ENCODE measurements around the gene DGKI.
"Not testable (repeated sequence)": the region's sequence is repeated elsewhere in the genome, so short reads cannot be mapped to it uniquely, and the experiment has no call there.

DNA sequence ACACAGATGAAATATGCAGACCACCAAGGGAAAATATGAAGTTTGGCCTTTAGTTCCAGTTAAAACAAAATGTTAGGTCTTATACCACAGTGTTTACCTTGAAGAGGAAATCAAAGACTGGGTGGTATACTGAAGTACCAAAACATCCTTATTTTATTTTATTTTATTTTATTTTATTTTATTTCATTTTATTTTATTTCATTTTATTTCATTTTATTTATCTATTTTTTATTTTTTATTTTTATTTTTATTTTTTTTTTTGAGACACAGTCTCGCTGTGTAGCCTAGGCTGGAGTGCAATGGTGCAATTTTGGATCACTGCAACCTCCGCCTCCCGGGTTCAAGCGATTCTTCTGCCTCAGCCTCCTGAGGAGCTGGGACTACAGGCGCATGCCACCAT lies 140.4 kb downstream of the DGKI start:
- TF ChIP-seq, protein P1, sequence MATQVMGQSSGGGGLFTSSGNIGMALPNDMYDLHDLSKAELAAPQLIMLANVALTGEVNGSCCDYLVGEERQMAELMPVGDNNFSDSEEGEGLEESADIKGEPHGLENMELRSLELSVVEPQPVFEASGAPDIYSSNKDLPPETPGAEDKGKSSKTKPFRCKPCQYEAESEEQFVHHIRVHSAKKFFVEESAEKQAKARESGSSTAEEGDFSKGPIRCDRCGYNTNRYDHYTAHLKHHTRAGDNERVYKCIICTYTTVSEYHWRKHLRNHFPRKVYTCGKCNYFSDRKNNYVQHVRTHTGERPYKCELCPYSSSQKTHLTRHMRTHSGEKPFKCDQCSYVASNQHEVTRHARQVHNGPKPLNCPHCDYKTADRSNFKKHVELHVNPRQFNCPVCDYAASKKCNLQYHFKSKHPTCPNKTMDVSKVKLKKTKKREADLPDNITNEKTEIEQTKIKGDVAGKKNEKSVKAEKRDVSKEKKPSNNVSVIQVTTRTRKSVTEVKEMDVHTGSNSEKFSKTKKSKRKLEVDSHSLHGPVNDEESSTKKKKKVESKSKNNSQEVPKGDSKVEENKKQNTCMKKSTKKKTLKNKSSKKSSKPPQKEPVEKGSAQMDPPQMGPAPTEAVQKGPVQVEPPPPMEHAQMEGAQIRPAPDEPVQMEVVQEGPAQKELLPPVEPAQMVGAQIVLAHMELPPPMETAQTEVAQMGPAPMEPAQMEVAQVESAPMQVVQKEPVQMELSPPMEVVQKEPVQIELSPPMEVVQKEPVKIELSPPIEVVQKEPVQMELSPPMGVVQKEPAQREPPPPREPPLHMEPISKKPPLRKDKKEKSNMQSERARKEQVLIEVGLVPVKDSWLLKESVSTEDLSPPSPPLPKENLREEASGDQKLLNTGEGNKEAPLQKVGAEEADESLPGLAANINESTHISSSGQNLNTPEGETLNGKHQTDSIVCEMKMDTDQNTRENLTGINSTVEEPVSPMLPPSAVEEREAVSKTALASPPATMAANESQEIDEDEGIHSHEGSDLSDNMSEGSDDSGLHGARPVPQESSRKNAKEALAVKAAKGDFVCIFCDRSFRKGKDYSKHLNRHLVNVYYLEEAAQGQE (IDR thresholded peaks at IDR 0.05; ENCODE audit: unreplicated experiment) = not testable (repeated sequence)
- TF ChIP-seq, protein P2, sequence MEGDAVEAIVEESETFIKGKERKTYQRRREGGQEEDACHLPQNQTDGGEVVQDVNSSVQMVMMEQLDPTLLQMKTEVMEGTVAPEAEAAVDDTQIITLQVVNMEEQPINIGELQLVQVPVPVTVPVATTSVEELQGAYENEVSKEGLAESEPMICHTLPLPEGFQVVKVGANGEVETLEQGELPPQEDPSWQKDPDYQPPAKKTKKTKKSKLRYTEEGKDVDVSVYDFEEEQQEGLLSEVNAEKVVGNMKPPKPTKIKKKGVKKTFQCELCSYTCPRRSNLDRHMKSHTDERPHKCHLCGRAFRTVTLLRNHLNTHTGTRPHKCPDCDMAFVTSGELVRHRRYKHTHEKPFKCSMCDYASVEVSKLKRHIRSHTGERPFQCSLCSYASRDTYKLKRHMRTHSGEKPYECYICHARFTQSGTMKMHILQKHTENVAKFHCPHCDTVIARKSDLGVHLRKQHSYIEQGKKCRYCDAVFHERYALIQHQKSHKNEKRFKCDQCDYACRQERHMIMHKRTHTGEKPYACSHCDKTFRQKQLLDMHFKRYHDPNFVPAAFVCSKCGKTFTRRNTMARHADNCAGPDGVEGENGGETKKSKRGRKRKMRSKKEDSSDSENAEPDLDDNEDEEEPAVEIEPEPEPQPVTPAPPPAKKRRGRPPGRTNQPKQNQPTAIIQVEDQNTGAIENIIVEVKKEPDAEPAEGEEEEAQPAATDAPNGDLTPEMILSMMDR (conservative IDR thresholded peaks at IDR 0.05; ENCODE audit: low read depth in 2 of 2) = not testable (repeated sequence)
- TF ChIP-seq EZH2 (IDR thresholded peaks at IDR 0.05; ENCODE audit: low read depth, unreplicated experiment) = not testable (repeated sequence)

Measured in GM23338 (cell line).